Measurements from ENCODE around the gene MIA.
A peak's percentile ranks its signal among the peaks of the same experiment; 100 is the strongest.
"Not testable (repeated sequence)": the region's sequence is repeated elsewhere in the genome, so short reads cannot be mapped to it uniquely, and the experiment has no call there.

Gene MIA

GRCh38 chr19:40802300-40803169 is 27.2 kb downstream of the MIA start:
- no peak for DNase-seq (ENCODE audit: low read depth in 2 of 2)

- no peak for DNase-seq (ENCODE audit: low read depth in 2 of 2)
Measured at GRCh38 chr19:40803170-40803856, 28.0 kb downstream of the MIA start.

GRCh38 chr19:40803857-40804782 is 28.8 kb downstream of the MIA start:
- no peak for DNase-seq (ENCODE audit: low read depth in 2 of 2)

- no peak for DNase-seq (ENCODE audit: low read depth in 2 of 2)
Measured at GRCh38 chr19:40804783-40805242, 29.5 kb downstream of the MIA start.

GRCh38 chr19:40805258-40805868 is 30.0 kb downstream of the MIA start:
- no peak for DNase-seq (ENCODE audit: low read depth in 2 of 2)

GRCh38 chr19:40806423-40807146 is 31.3 kb downstream of the MIA start:
- peak; percentile 68 to 73 for DNase-seq (ENCODE audit: low read depth in 2 of 2)

- DNase-seq (ENCODE audit: low read depth in 2 of 2) = no peak
Measured at GRCh38 chr19:40807147-40808020, 32.1 kb downstream of the MIA start.

GRCh38 chr19:40808021-40808325 is 32.7 kb downstream of the MIA start:
- DNase-seq (ENCODE audit: low read depth in 2 of 2) = no peak

GRCh38 chr19:40808497-40808896 is 33.2 kb downstream of the MIA start:
- DNase-seq (ENCODE audit: low read depth in 2 of 2) = no peak

- DNase-seq (ENCODE audit: low read depth in 2 of 2) = no peak
Measured at GRCh38 chr19:40809358-40810086, 34.2 kb downstream of the MIA start.

GRCh38 chr19:40810160-40810559 is 34.8 kb downstream of the MIA start:
- no peak for DNase-seq (ENCODE audit: low read depth in 2 of 2)

- not testable (repeated sequence) for DNase-seq (ENCODE audit: low read depth in 2 of 2)
Measured at GRCh38 chr19:40810649-40811408, 35.5 kb downstream of the MIA start.

- DNase-seq (ENCODE audit: low read depth in 2 of 2) = no peak
Measured at GRCh38 chr19:40811478-40812341, 36.4 kb downstream of the MIA start.

- DNase-seq (ENCODE audit: low read depth in 2 of 2) = not testable (repeated sequence)
Measured at GRCh38 chr19:40812571-40812970, 37.2 kb downstream of the MIA start.

- no peak for DNase-seq (ENCODE audit: low read depth in 2 of 2)
Measured at GRCh38 chr19:40813182-40813581, 37.9 kb downstream of the MIA start.

GRCh38 chr19:40815223-40815622 is 39.9 kb downstream of the MIA start:
- no peak for DNase-seq (ENCODE audit: low read depth in 2 of 2)
